Measurements from ENCODE around the gene OSCP1. TPM values are rescaled to one million over a fixed set of nuclear protein-coding genes. Genes with fewer than 3 reads are reported as not detected.
A peak's percentile ranks its signal among the peaks of the same experiment; 100 is the strongest.

Gene OSCP1
- total and polyA plus RNA-seq, 2 donors (not counting 1 experiment from before 2014, with no cell fraction given): 0.16 to 0.94 TPM

GRCh38 chr1:36481771-36482723 lies 31.8 kb upstream of the OSCP1 start:
- 22% methylated on average over 22 of the region's 26 CpGs for WGBS (ENCODE audit: insufficient coverage)
- ChIA-PET CTCF (no interaction called here), POLR2A (no interaction called here)
- Histone ChIP-seq H3K4me1 (ENCODE audit: control insufficient read depth in 2 of 2, insufficient read depth in 2 of 2, low read length in 2 of 2) (peaks cover 22 to 29% of the 10 kb centered on the region in 2 donors), H3K4me2 (replicated peaks; ENCODE audit: low read depth, low read length, poor library complexity, severe bottlenecking) (peak overlapping the region; percentile 46), H3K9ac (ENCODE audit: low read length) (no peak overlapping the region), H3K27ac (ENCODE audit: low read length in 2 of 2) (no peak overlapping the region), H4K20me1 (ENCODE audit: control insufficient read depth, insufficient read depth, low read length, poor library complexity, severe bottlenecking) (no peaks in the 10 kb centered on the region), H3K36me3 (replicated peaks in 1 of 2; ENCODE audit: control extremely low read depth in 1 of 2, control insufficient read depth in 1 of 2, extremely low read depth in 1 of 2, insufficient read depth in 2 of 2, low read length in 1 of 2) (no peaks in the 10 kb centered on the region), H3K27me3 (replicated peaks in 1 of 4; ENCODE audit: control extremely low read depth in 1 of 4, control insufficient read depth in 3 of 4, insufficient read depth in 4 of 4, low read length in 3 of 4) (peaks cover 0 to 9% (median 0%) of the 10 kb centered on the region in 4 experiments), H3K4me3 (ENCODE audit: control extremely low read depth in 1 of 5, extremely low read depth in 1 of 5, insufficient read depth in 1 of 5, low read depth in 2 of 5, low read length in 4 of 5) (peak overlapping the region in 2 of 5 experiments; percentile 10 to 71), H3K79me2 (ENCODE audit: control insufficient read depth, insufficient read depth, low read length) (no peaks in the 10 kb centered on the region), H2AFZ (ENCODE audit: insufficient read depth, low read depth, low read length, poor library complexity, severe bottlenecking) (peak overlapping the region; percentile 68), H3K9me3 (ENCODE audit: control extremely low read depth in 1 of 3, control insufficient read depth in 2 of 3, insufficient read depth in 1 of 3, low read length in 2 of 3) (peaks cover 0 to 3% (median 0%) of the 10 kb centered on the region in 3 donors)
- ATAC-seq (ENCODE audit: low read depth) (no peak), DNase-seq (no peak)
- TF ChIP-seq CTCF (IDR thresholded peaks at IDR 0.05): no peak
- no peak for TF ChIP-seq EZH2 (IDR thresholded peaks at IDR 0.05; ENCODE audit: borderline replicate concordance, insufficient read depth, low read depth, low read length, poor library complexity, severe bottlenecking)
- peaks cover 19% of the 10 kb centered on the region for H3K4me1 Mint-ChIP-seq
- H3K27ac Mint-ChIP-seq: no peak overlapping the region
- no peaks in the 10 kb centered on the region for H3K27me3 Mint-ChIP-seq
- peak overlapping the region; percentile 62 for H3K4me3 Mint-ChIP-seq
- intact Hi-C loops (cut with micrococcal nuclease): no loop called here
- no peaks in the 10 kb centered on the region for H3K9me3 Mint-ChIP-seq (ENCODE audit: insufficient read depth)

GRCh38 chr1:36481091-36481490 lies 30.8 kb upstream of the OSCP1 start:
- Histone ChIP-seq H3K36me3 (replicated peaks in 1 of 2; ENCODE audit: control extremely low read depth in 1 of 2, control insufficient read depth in 1 of 2, extremely low read depth in 1 of 2, insufficient read depth in 2 of 2, low read length in 1 of 2) (no peaks in the 10 kb centered on the region), H2AFZ (ENCODE audit: insufficient read depth, low read depth, low read length, poor library complexity, severe bottlenecking) (no peak overlapping the region), H3K27me3 (replicated peaks in 1 of 4; ENCODE audit: control extremely low read depth in 1 of 4, control insufficient read depth in 3 of 4, insufficient read depth in 4 of 4, low read length in 3 of 4) (peaks cover 0 to 9% (median 0%) of the 10 kb centered on the region in 4 experiments), H3K4me2 (replicated peaks; ENCODE audit: low read depth, low read length, poor library complexity, severe bottlenecking) (no peak overlapping the region), H3K27ac (ENCODE audit: low read length in 2 of 2) (no peak overlapping the region), H3K4me3 (ENCODE audit: control extremely low read depth in 1 of 5, extremely low read depth in 1 of 5, insufficient read depth in 1 of 5, low read depth in 2 of 5, low read length in 4 of 5) (peak overlapping the region in 1 of 5 experiments; percentile 71), H3K79me2 (ENCODE audit: control insufficient read depth, insufficient read depth, low read length) (no peaks in the 10 kb centered on the region), H3K9ac (ENCODE audit: low read length) (no peak overlapping the region), H4K20me1 (ENCODE audit: control insufficient read depth, insufficient read depth, low read length, poor library complexity, severe bottlenecking) (no peaks in the 10 kb centered on the region), H3K4me1 (ENCODE audit: control insufficient read depth in 2 of 2, insufficient read depth in 2 of 2, low read length in 2 of 2) (peaks cover 12 to 20% of the 10 kb centered on the region in 2 donors), H3K9me3 (ENCODE audit: control extremely low read depth in 1 of 3, control insufficient read depth in 2 of 3, insufficient read depth in 1 of 3, low read length in 2 of 3) (peaks cover 0 to 3% (median 0%) of the 10 kb centered on the region in 3 donors)
- TF ChIP-seq EZH2 (IDR thresholded peaks at IDR 0.05; ENCODE audit: borderline replicate concordance, insufficient read depth, low read depth, low read length, poor library complexity, severe bottlenecking): no peak
- Mint-ChIP-seq H3K27me3 (no peaks in the 10 kb centered on the region), H3K4me3 (no peak overlapping the region), H3K4me1 (peaks cover 9% of the 10 kb centered on the region), H3K27ac (no peak overlapping the region), H3K9me3 (ENCODE audit: insufficient read depth) (no peaks in the 10 kb centered on the region)
- ChIA-PET POLR2A (no interaction called here), CTCF (interaction anchor here (0.5 kb wide), 1 partner anchor 970 kb away, joined by 3 read pairs; no protein-coding TSS in a partner anchor)
- ATAC-seq (ENCODE audit: low read depth): no peak
- no peak for DNase-seq
- WGBS (ENCODE audit: insufficient coverage): 90% methylated on average over 6 of the region's 6 CpGs
- intact Hi-C loops (cut with micrococcal nuclease): no loop called here
